ENCODE measurements around the gene IGF2BP1.
"Not testable (repeated sequence)": the region's sequence is repeated elsewhere in the genome, so short reads cannot be mapped to it uniquely, and the experiment has no call there.

IGF2BP1 gene

GRCh38 chr17:48995974-48996721 lies 1.0 kb upstream of the IGF2BP1 start:
- no peak for DNase-seq

- DNase-seq = no peak
Measured at GRCh38 chr17:48996722-48997102, 473 bp upstream of the IGF2BP1 start.

GRCh38 chr17:48997827-48998586 lies 822 bp downstream of the IGF2BP1 start:
- DNase-seq = no peak

DNA sequence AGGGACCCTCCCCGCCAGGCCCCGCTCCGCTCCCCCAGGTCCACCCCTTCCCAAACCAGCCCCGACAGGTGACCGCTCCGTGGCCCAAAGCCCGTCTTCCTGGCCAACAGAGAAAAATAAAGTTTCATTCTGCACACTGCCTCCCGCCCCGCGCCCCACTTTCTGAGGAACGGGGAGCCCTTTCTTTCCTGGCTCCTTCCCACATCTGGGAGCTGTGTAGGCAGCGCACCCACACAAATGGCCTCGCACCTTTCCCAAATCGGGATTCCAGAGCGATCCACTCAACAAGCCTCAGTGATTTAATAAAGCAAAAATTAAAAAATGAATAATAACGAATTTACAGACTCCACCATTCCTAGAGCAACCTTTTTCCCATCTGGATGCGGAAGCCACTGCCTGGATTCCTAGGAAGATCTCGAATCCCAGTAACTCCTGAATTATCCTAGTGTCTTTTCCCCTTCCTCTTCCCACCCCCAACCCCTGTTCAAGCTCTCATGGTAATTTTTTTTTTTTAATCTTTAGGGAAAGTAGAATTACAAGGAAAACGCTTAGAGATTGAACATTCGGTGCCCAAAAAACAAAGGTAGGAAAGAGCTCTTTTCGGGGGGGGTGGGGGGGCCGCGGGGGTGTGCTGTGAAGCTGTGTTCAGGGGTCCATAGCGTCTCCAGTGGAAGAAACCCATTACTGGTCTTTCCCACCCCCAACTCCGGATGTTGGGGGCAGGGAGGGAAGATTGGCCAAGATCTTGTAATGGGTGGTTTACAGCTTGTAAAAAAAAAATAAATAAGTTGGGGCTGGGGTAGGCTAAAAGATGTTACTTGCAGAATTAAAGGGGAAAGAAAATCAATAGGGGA lies 1.6 kb downstream of the IGF2BP1 start:
- peak; percentile 79 for DNase-seq

DNA sequence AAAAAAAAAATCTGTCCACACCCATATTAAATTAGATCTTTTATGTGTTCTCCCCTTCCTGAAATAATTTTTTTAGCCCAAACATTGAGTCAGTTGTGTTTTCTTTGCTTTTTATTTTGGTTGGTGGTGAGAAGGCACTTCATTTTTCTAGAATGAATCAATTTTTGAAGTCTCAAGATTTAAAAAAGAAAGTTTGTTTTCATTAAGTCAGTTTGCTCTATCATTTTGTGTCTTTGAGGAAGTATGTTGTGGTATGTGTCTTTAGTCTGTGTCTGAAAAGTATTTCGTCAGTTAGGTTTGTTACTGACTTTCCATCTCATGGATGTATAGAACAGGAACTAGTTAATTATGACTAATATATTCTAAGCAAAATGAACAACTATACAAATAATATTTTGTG lies 3.8 kb downstream of the IGF2BP1 start:
- DNase-seq = peak; percentile 82

DNA sequence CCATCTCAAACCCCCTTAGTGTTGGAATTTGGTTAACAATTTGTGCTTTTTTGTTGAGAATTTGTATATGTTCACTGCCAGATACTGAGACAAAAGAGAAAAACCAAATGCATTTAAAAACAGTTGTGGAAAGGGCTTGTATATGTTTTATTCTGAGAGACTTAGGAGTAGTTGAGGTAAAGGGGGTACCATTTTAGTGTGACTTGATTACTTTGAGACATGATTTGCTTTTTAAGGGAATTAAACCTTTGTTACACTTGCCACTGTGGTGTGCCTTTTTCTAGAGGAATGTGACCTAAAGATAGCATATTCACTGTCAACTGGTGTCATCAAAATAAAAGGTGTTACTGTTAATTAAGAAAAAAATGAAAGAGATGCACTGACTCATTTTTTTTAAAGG lies 4.5 kb downstream of the IGF2BP1 start:
- DNase-seq = no peak

DNA sequence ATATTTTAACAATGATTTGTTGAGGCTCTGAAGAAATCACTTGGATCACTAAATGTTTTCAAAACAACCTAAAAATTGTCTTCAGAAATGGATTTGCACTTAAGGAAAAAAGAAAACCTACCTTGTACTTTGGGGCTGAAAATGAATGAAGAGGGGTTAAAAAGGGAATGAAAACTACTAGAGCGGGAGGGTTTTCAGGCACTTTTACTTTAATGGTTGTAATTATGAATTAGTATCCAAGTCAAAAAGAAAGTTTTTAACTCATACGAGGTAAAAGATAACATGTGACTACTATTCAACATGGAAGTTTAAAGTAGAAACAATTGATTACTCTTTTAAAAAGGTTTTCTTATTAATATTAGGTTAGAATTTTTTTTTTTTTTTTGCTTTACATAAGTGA lies 5.1 kb downstream of the IGF2BP1 start:
- no peak for DNase-seq

GRCh38 chr17:49002766-49003165 lies 5.6 kb downstream of the IGF2BP1 start:
- no peak for DNase-seq

- DNase-seq = peak; percentile 58
Measured at GRCh38 chr17:49003557-49004511, 6.6 kb downstream of the IGF2BP1 start.

DNA sequence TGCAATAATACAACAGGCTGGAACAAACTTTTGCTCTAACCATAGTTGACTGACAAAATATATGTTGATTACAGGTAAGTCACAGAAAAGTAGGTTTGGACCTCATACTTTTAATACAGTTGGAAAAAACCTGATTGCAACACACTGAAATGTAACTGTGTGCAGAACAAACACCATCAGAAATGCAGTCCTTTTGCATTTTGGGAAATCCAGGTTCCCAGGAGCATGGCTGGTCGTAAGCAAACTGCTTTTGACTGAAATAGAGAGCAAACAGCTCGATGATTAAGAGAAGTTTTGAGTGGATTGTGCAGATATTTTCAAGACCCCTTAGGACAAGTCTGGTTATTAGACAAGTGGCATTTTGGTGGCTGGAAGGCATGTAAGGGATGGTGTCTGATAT lies 8.0 kb downstream of the IGF2BP1 start:
- no peak for DNase-seq

GRCh38 chr17:49008908-49009307 lies 11.7 kb downstream of the IGF2BP1 start:
- DNase-seq = not testable (repeated sequence)

GRCh38 chr17:49012769-49013255 lies 15.6 kb downstream of the IGF2BP1 start:
- DNase-seq = no peak

DNA sequence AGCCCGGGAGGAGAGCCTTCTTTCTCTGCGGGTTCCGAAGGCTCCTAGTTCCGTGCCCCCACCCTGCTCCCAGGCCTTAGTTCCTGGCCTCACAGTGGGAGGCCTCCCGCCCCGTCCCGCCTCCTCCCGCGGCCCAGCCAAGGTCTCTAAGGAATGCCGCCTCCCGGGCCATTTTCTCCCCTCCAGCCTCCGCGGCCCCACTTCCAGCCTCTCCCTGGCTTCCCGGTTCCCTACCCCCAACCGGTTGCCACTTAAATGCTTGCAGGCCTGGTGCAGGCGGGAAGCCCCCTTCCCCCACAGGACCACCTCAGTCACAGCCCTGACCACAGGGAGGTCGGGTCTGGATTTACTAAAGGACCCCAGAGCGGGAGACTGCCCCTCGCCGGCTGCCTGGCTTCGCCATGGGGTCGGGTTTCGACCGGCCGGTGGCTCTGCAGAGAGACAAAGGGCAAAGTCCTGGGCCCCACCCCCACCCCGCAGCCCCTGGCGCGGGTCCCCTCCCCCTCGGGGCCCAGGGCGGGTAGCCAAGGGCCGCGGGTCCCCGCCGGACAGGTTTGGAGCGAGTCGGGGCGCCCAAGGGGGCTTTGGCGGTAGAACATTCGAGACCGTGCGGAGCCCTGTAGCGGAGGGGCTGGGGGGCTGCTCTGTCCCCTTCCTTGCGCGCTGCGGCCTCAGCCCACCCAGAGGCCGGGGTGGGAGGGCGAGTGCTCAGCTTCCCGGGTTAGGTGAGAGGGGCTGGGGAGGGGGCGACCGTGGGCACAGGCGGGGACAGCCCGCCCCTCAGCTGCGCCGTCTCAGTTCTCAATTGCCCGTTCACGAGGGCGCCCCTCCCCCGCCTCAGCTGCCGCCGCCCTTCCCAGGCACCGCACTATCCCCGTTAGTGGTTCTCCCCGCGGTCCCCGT lies 16.4 kb downstream of the IGF2BP1 start:
- DNase-seq = peak; percentile 57

GRCh38 chr17:49015179-49015923 lies 18.2 kb downstream of the IGF2BP1 start:
- DNase-seq = no peak

- no peak for DNase-seq
Measured at GRCh38 chr17:49015924-49016774, 19.0 kb downstream of the IGF2BP1 start.

DNA sequence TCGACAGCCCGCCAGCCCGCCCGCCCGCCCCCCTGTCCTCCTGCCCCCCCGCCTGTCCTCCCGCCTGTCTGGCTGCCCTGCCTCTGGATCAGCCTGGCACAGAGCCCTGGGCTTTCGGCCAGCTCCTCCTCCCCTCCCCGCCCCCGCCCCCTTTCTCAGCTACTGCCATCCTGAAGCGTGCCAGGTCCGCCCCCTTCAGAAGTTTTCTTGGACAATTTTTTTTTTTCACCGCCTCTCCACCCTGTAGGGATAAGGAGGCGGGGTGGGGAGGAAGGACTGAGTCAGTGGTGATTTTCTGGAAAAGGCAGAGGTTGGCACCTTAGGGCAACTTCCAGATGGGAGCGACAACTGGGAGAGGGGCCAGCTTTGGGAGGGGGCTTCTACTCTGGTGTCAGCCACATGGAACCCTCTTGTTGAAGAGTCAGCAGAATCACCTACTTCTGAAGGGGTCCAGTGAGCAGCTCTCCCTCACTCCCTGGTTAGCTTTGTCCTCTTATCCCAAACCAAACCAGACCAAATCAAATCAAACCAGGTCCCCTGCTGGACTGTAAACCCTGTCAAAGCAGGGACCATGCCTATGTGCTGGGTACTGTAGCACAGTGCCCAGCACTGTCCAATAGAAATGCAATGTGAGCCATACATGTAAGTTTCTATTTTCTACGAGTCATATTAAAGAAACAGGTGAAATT lies 19.7 kb downstream of the IGF2BP1 start:
- peak; percentile 62 for DNase-seq

DNA sequence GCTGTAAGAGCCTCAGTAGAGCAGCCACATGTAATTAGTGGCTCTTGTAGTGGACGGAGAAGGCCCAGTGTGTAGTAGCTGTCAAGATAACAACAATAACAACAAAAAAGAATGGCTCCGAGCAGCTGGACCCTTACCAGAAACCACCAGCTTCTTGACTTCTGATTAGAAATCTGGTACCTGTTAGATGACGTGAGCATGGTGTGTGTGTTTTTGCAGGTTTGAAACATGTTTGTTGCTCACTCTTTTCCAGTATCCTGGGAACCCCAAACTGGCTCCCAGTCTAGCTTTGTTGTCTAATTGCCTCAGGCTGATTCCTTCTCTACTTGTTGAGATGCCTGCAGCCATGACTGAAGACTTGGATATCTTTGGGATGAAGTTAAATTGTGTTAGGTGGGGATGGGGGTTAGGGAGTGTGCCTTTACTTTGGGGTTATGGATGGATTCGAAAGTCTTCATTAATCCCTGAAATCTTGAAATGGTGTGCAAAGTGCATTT lies 21.0 kb downstream of the IGF2BP1 start:
- DNase-seq = no peak

DNA sequence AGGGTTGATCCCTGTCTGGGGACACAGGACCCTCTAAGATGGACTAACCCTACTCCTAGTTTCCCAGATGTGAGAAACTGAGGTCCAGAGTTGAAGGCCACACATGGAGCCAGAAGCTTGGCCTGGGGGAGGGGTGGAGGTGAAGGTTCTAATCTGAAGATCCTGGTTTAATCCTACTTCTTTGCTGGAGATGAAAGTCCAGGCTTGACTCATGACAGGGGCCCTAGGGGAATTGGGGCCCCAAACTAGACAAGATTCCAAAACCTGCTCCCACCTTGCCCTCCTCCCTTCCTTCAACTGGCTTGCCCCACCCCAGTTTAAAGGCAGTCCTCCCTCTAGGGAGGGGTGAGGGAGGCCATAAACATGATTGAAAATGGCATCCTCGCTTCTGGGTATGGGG lies 21.6 kb downstream of the IGF2BP1 start:
- DNase-seq = no peak
